ENCODE results near the gene DBN1.

DBN1 gene

GRCh38 chr5:177455661-177456590, 17.5 kb downstream of the DBN1 start:
- DNase-seq (ENCODE audit: low read depth) = peak; percentile 95

- DNase-seq (ENCODE audit: low read depth) = peak; percentile 89
Measured at GRCh38 chr5:177455036-177455660, 18.3 kb downstream of the DBN1 start.

GRCh38 chr5:177454397-177455035, 18.9 kb downstream of the DBN1 start:
- DNase-seq (ENCODE audit: low read depth) = peak; percentile 94

- no peak for DNase-seq (ENCODE audit: low read depth)
Measured at GRCh38 chr5:177453852-177454396, 19.5 kb downstream of the DBN1 start.

- DNase-seq (ENCODE audit: low read depth) = no peak
Measured at GRCh38 chr5:177452688-177453638, 20.5 kb downstream of the DBN1 start.

GRCh38 chr5:177450667-177451424, 22.6 kb downstream of the DBN1 start:
- no peak for DNase-seq (ENCODE audit: low read depth)

- no peak for DNase-seq (ENCODE audit: low read depth)
Measured at GRCh38 chr5:177449140-177450061, 24.0 kb downstream of the DBN1 start.

GRCh38 chr5:177448244-177448950, 25.0 kb downstream of the DBN1 start:
- no peak for DNase-seq (ENCODE audit: low read depth)

- DNase-seq (ENCODE audit: low read depth) = no peak
Measured at GRCh38 chr5:177447611-177448243, 25.7 kb downstream of the DBN1 start.

- peak; percentile 60 for DNase-seq (ENCODE audit: low read depth)
Measured at GRCh38 chr5:177447066-177447610, 26.3 kb downstream of the DBN1 start.

- DNase-seq (ENCODE audit: low read depth) = peak; percentile 64
Measured at GRCh38 chr5:177446200-177447065, 27.0 kb downstream of the DBN1 start, which contains the start of gene PRR7. Gene PRR7 (plus strand): TSS chr5:177446814. CDS start chr5:177455068, 8,254 bp downstream.

GRCh38 chr5:177445917-177446199, 27.6 kb downstream of the DBN1 start:
- DNase-seq (ENCODE audit: low read depth) = no peak

GRCh38 chr5:177445052-177445916, 28.1 kb downstream of the DBN1 start:
- no peak for DNase-seq (ENCODE audit: low read depth)

GRCh38 chr5:177444106-177445051, 29.1 kb downstream of the DBN1 start:
- DNase-seq (ENCODE audit: low read depth) = no peak
